Right lobe of liver (tissue), 6 donors: ENCODE data around the gene SLC2A4RG. TPM values are rescaled to one million over a fixed set of nuclear protein-coding genes. Genes with fewer than 3 reads are reported as not detected.
A peak's percentile ranks its signal among the peaks of the same experiment; 100 is the strongest.

Experiments
- ATAC-seq, 4 donors: fragments of 200-7000 bp; cut with Tn5 transposase; one replicate each; pipeline ENCODE4 v1.9.1; 2020; ENCODE audit warnings: mild to moderate bottlenecking in 4 of 4, moderate library complexity in 4 of 4
- DNase-seq, 3 donors: peaks; one replicate each; pipeline ENCODE4 v3.0.0-alpha.2; 2020
- H3K27ac ChIP-seq, 3 donors: fragments of 200-600 bp; one replicate each; pipeline ENCODE4 v1.8.0; 2022
- H3K27me3 ChIP-seq, 2 donors: fragments of 200-600 bp; one replicate each; pipeline ENCODE4 v1.8.0; 2022
- H3K36me3 ChIP-seq, 4 donors: fragments of 200-600 bp; sonication (generic) in 1 of 4; one replicate each; pipeline versions ENCODE4 v1.5.1 to v1.8.0; 2017 to 2022; ENCODE audit warnings: control low read depth in 1 of 4
- H3K4me1 ChIP-seq, 4 donors: fragments of 200-600 bp; sonication (generic) in 1 of 4; one replicate each; pipeline versions ENCODE4 v1.5.1 to v1.8.0; 2017 to 2022; ENCODE audit warnings: control low read depth in 1 of 4
- H3K4me3 ChIP-seq, 3 donors: fragments of 200-600 bp; one replicate each; pipeline ENCODE4 v1.8.0; 2022
- H3K9me3 ChIP-seq, 4 donors: fragments of 200-600 bp; sonication (generic) in 1 of 4; one replicate each; pipeline versions ENCODE4 v1.5.1 to v1.8.0; 2017 to 2022; ENCODE audit warnings: control low read depth in 1 of 4
- CTCF ChIP-seq, 4 donors: fragments of 200-600 bp in 3 of 4; fragments of 450-650 bp in 1 of 4; IDR thresholded peaks; one replicate each; pipeline versions ENCODE4 v1.5.1 to v1.8.0; 2016 to 2022; ENCODE audit warnings: antibody characterized with exemption in 4 of 4, mild to moderate bottlenecking in 2 of 4
- POLR2A ChIP-seq: fragments of 450-650 bp; IDR thresholded peaks from one replicate; pipeline ENCODE4 v1.6.1; 2017; ENCODE audit warnings: antibody characterized with exemption, mild to moderate bottlenecking
- WGBS: methylation state at CpG from one replicate; pipeline ENCODE4 v1.1.6; 2018; ENCODE audit warnings: low coverage, low lambda C conversion rate; ENCODE audit not compliant: insufficient coverage; ENCODE audit errors: missing lambda C conversion rate; 5-methylcytosine and 5-hydroxymethylcytosine counted together
- intact Hi-C, 2 donors: fragments of 100-400 bp; cut with DNase I; formaldehyde crosslinking; loops; one replicate each; pipeline versions ENCODE4 v1.11.2 to v1.14.1; 2022
- total RNA-seq, 6 experiments: library from RNA; depleted of rRNA in 2 of 6; stranded (reverse); fragments of >200 nt in 2 of 6; fragmentation: NEBNext Ultra II Directional in 3 of 6; extraction: Animal tissue kit (Norgen Biotek cat#: 25700) in 3 of 6; gene quantifications; one replicate each; pipeline versions ENCODE4 v1.1.0 to v1.2.4, GENCODE V29; 2016 to 2023
- donor health status: DM: no; HTN: yes; CAD: no.
- donor health status: DM: no; HTN: no; CAD: no.
- donor health status: DM: no; HTN: no; CAD: no.
- donor health status: DM: no; HTN: yes; CAD: no.
- donor health status: DM: no; HTN: yes; CAD: no.

SLC2A4RG gene
- total RNA-seq, 6 experiments from 2014 or later, result 36.0 to 180 (median 73.8) TPM

GRCh38 chr20:63787749-63788148, 48.2 kb downstream of the SLC2A4RG start:
- no peak for ATAC-seq
- WGBS, result 79% methylated on average over 11 of the region's 16 CpGs
- peaks cover 0 to 5% (median 0%) of the 10 kb centered on the region in 4 donors for H3K4me1 ChIP-seq
- no peak for DNase-seq
- H3K27ac ChIP-seq, result no peak overlapping the region
- H3K36me3 ChIP-seq, result no peaks in the 10 kb centered on the region
- H3K9me3 ChIP-seq, result no peaks in the 10 kb centered on the region
- intact Hi-C loops, result no loop called here
- TF ChIP-seq CTCF (IDR thresholded peaks at IDR 0.05) (no peak), POLR2A (no peak)
- no peak overlapping the region for H3K4me3 ChIP-seq
- no peaks in the 10 kb centered on the region for H3K27me3 ChIP-seq

GRCh38 chr20:63789836-63790571, 50.4 kb downstream of the SLC2A4RG start:
- DNase-seq (no peak), ATAC-seq (no peak)
- TF ChIP-seq CTCF (IDR thresholded peaks at IDR 0.05), result no peak
- no peak for TF ChIP-seq POLR2A
- H3K4me3 ChIP-seq, result no peak overlapping the region
- H3K4me1 ChIP-seq, result peaks cover 0 to 5% (median 0%) of the 10 kb centered on the region in 4 donors
- no peaks in the 10 kb centered on the region for H3K9me3 ChIP-seq
- intact Hi-C loops, result no loop called here
- no peak overlapping the region for H3K27ac ChIP-seq
- 90% methylated on average over 2 of the region's 57 CpGs for WGBS
- H3K36me3 ChIP-seq, result no peaks in the 10 kb centered on the region
- H3K27me3 ChIP-seq, result no peaks in the 10 kb centered on the region

GRCh38 chr20:63790572-63791168, 51.1 kb downstream of the SLC2A4RG start:
- no peaks in the 10 kb centered on the region for H3K27me3 ChIP-seq
- TF ChIP-seq CTCF (IDR thresholded peaks at IDR 0.05), result no peak
- no peak for TF ChIP-seq POLR2A
- no peaks in the 10 kb centered on the region for H3K36me3 ChIP-seq
- H3K4me1 ChIP-seq, result peaks cover 0 to 5% (median 0%) of the 10 kb centered on the region in 4 donors
- DNase-seq (no peak), ATAC-seq (no peak)
- no peaks in the 10 kb centered on the region for H3K9me3 ChIP-seq
- intact Hi-C loops, result no loop called here
- no peak overlapping the region for H3K27ac ChIP-seq
- H3K4me3 ChIP-seq, result no peak overlapping the region
- WGBS, result 97% methylated on average over 5 of the region's 37 CpGs

- WGBS, result 63% methylated on average over 18 of the region's 23 CpGs
- H3K27me3 ChIP-seq, result no peaks in the 10 kb centered on the region
- peak; percentile 5 to 54 (median 24) for ATAC-seq
- peak overlapping the region in 2 of 3 donors; percentile 29 to 43 for H3K27ac ChIP-seq
- TF ChIP-seq CTCF (IDR thresholded peaks at IDR 0.05) (no peak), POLR2A (no peak)
- DNase-seq, result peak in 1 of 3 donors; percentile 58
- H3K4me1 ChIP-seq, result peaks cover 0 to 5% (median 0%) of the 10 kb centered on the region in 4 donors
- H3K9me3 ChIP-seq, result no peaks in the 10 kb centered on the region
- H3K36me3 ChIP-seq, result no peaks in the 10 kb centered on the region
- no peak overlapping the region for H3K4me3 ChIP-seq
- intact Hi-C loops, result no loop called here
Observed at GRCh38 chr20:63791497-63792156, 52.1 kb downstream of the SLC2A4RG start.
